ENCODE measurements around the gene INPP5E.

INPP5E gene

GRCh38 chr9:136472640-136473353 lies 33.2 kb upstream of the INPP5E start:
- Histone ChIP-seq H3K27ac (no peak overlapping the region), H3K9ac (no peak overlapping the region), H3K36me3 (ENCODE audit: control insufficient read depth, insufficient read depth, low read length) (no peaks in the 10 kb centered on the region), H2AFZ (no peak overlapping the region), H3K4me2 (ENCODE audit: low read length) (no peak overlapping the region), H3K4me3 (ENCODE audit: low read depth, low read length) (no peak overlapping the region), H3K79me2 (peaks cover 5% of the 10 kb centered on the region), H3K9me3 (ENCODE audit: control insufficient read depth, low read length) (no peaks in the 10 kb centered on the region), H3K4me1 (no peaks in the 10 kb centered on the region), H3K27me3 (ENCODE audit: control insufficient read depth, insufficient read depth, low read length) (no peaks in the 10 kb centered on the region)
- no peak for TF ChIP-seq CTCF (IDR thresholded peaks at IDR 0.05)

GRCh38 chr9:136471802-136472487 lies 32.3 kb upstream of the INPP5E start:
- no peaks in the 10 kb centered on the region for H3K36me3 ChIP-seq (ENCODE audit: control insufficient read depth, insufficient read depth, low read length)
- H3K4me2 ChIP-seq (ENCODE audit: low read length) = no peak overlapping the region
- H3K9ac ChIP-seq = no peak overlapping the region

GRCh38 chr9:136470792-136471469 lies 31.3 kb upstream of the INPP5E start:
- H3K36me3 ChIP-seq (ENCODE audit: control insufficient read depth, insufficient read depth, low read length) = no peaks in the 10 kb centered on the region

More at GRCh38 chr9:136471802-136472487, 32.3 kb upstream of the INPP5E start:
- Histone ChIP-seq H3K27me3 (ENCODE audit: control insufficient read depth, insufficient read depth, low read length) (no peaks in the 10 kb centered on the region), H3K79me2 (peaks cover 5% of the 10 kb centered on the region), H3K27ac (no peak overlapping the region), H3K9me3 (ENCODE audit: control insufficient read depth, low read length) (no peaks in the 10 kb centered on the region), H3K4me1 (no peaks in the 10 kb centered on the region), H2AFZ (no peak overlapping the region), H3K4me3 (ENCODE audit: low read depth, low read length) (no peak overlapping the region)
- no peak for TF ChIP-seq CTCF (IDR thresholded peaks at IDR 0.05)

GRCh38 chr9:136470356-136470755 lies 30.7 kb upstream of the INPP5E start:
- Histone ChIP-seq H3K9me3 (ENCODE audit: control insufficient read depth, low read length) (no peaks in the 10 kb centered on the region), H3K27me3 (ENCODE audit: control insufficient read depth, insufficient read depth, low read length) (no peaks in the 10 kb centered on the region), H2AFZ (no peak overlapping the region), H3K79me2 (peaks cover 5% of the 10 kb centered on the region), H3K36me3 (ENCODE audit: control insufficient read depth, insufficient read depth, low read length) (no peaks in the 10 kb centered on the region), H3K4me1 (no peaks in the 10 kb centered on the region), H3K4me2 (ENCODE audit: low read length) (no peak overlapping the region), H3K4me3 (ENCODE audit: low read depth, low read length) (no peak overlapping the region), H3K9ac (no peak overlapping the region), H3K27ac (no peak overlapping the region)
- no peak for TF ChIP-seq CTCF (IDR thresholded peaks at IDR 0.05)

More at GRCh38 chr9:136470792-136471469, 31.3 kb upstream of the INPP5E start:
- Histone ChIP-seq H3K9ac (no peak overlapping the region), H3K79me2 (peaks cover 5% of the 10 kb centered on the region), H3K4me3 (ENCODE audit: low read depth, low read length) (no peak overlapping the region), H3K9me3 (ENCODE audit: control insufficient read depth, low read length) (no peaks in the 10 kb centered on the region), H3K4me1 (no peaks in the 10 kb centered on the region), H3K4me2 (ENCODE audit: low read length) (no peak overlapping the region), H3K27me3 (ENCODE audit: control insufficient read depth, insufficient read depth, low read length) (no peaks in the 10 kb centered on the region), H3K27ac (no peak overlapping the region), H2AFZ (no peak overlapping the region)
- no peak for TF ChIP-seq CTCF (IDR thresholded peaks at IDR 0.05)
